Head of caudate nucleus (tissue), 42 donors: ENCODE results near the gene SUSD3.
A peak's percentile ranks its signal among the peaks of the same experiment; 100 is the strongest.

ENCODE experiments used
- DNase-seq, 42 donors: peaks; one replicate each; pipeline versions ENCODE4 v3.0.0 to v3.0.0-alpha.2; 2020 to 2021; ENCODE audit warnings: mixed read lengths in 7 of 42
- intact Hi-C: fragments of 100-400 bp; cut with DNase I; formaldehyde crosslinking; loops from one replicate; pipeline ENCODE4 v1.15.0; 2022

Gene SUSD3

GRCh38 chr9:93086447-93087224 is 28.1 kb downstream of the SUSD3 start:
- intact Hi-C loops = loop anchor here (10.0 kb wide), 1 partner anchor 202 kb away; no protein-coding TSS in a partner anchor
- DNase-seq = peak in 5 of 42 donors; percentile 2 to 13 (median 8)

- intact Hi-C loops = loop anchor here (10.0 kb wide), 1 partner anchor 203 kb away; no protein-coding TSS in a partner anchor
- peak in 7 of 42 donors; percentile 1 to 26 (median 4) for DNase-seq
Measured at GRCh38 chr9:93087971-93088655, 29.6 kb downstream of the SUSD3 start.

GRCh38 chr9:93088656-93089015 is 30.1 kb downstream of the SUSD3 start:
- intact Hi-C loops = loop anchor here (10.0 kb wide), 1 partner anchor 204 kb away; no protein-coding TSS in a partner anchor
- peak in 5 of 42 donors; percentile 1 to 26 (median 4) for DNase-seq

- intact Hi-C loops = loop anchor here (10.0 kb wide), 1 partner anchor 204 kb away; no protein-coding TSS in a partner anchor
- DNase-seq = peak in 5 of 42 donors; percentile 1 to 7 (median 3)
Measured at GRCh38 chr9:93089024-93089423, 30.5 kb downstream of the SUSD3 start.

- intact Hi-C loops = loop anchor here (10.0 kb wide), 1 partner anchor 205 kb away; no protein-coding TSS in a partner anchor
- peak in 12 of 42 donors; percentile 2 to 34 (median 9) for DNase-seq
Measured at GRCh38 chr9:93089481-93089991, 31.0 kb downstream of the SUSD3 start.

- intact Hi-C loops = no loop called here
- peak in 8 of 42 donors; percentile 1 to 16 (median 5) for DNase-seq
Measured at GRCh38 chr9:93090091-93090655, 31.7 kb downstream of the SUSD3 start.

- peak in 12 of 42 donors; percentile 0 to 25 (median 4) for DNase-seq
Measured at GRCh38 chr9:93091056-93091452, 32.6 kb downstream of the SUSD3 start.

GRCh38 chr9:93091453-93092081 is 33.1 kb downstream of the SUSD3 start:
- intact Hi-C loops = no loop called here
- peak in 13 of 42 donors; percentile 5 to 67 (median 30) for DNase-seq

More at GRCh38 chr9:93091056-93091452, 32.6 kb downstream of the SUSD3 start:
- intact Hi-C loops = no loop called here

- intact Hi-C loops = no loop called here
- peak in 11 of 42 donors; percentile 1 to 35 (median 11) for DNase-seq
Measured at GRCh38 chr9:93092251-93092991, 33.9 kb downstream of the SUSD3 start.

GRCh38 chr9:93093127-93093876 is 34.8 kb downstream of the SUSD3 start:
- intact Hi-C loops = no loop called here
- DNase-seq = peak in 6 of 42 donors; percentile 3 to 22 (median 11)

GRCh38 chr9:93093877-93094657 is 35.6 kb downstream of the SUSD3 start:
- intact Hi-C loops = no loop called here
- DNase-seq = peak in 2 of 42 donors; percentile 2 to 7

- intact Hi-C loops = loop anchor here (5.0 kb wide), 2 partner anchors 38 to 358 kb away; partner anchors contain the start of genes FAM120A, FAM120AOS and NINJ1
- peak in 40 of 42 donors; percentile 29 to 77 (median 53) for DNase-seq
Measured at GRCh38 chr9:93094658-93095204, 36.2 kb downstream of the SUSD3 start.

GRCh38 chr9:93095205-93096130 is 37.0 kb downstream of the SUSD3 start:
- DNase-seq = peak; percentile 99 to 100 (median 100)
- intact Hi-C loops = loop anchor here (5.0 kb wide), 2 partner anchors 37 to 357 kb away; partner anchors contain the start of genes FAM120A, FAM120AOS and NINJ1

- intact Hi-C loops = loop anchor here (5.0 kb wide), 2 partner anchors 36 to 356 kb away; partner anchors contain the start of genes FAM120A, FAM120AOS and NINJ1
- peak in 16 of 42 donors; percentile 30 to 67 (median 46) for DNase-seq
Measured at GRCh38 chr9:93096131-93096802, 37.8 kb downstream of the SUSD3 start, which contains the start of gene CARD19. Gene CARD19 (plus strand): TSS chr9:93096217. CDS start chr9:93096346, 129 bp downstream.
